Activated CD8-positive, alpha-beta memory T cell treated with anti-CD3 and anti-CD28 coated beads, Interleukin-2, amount 10 ng/mL, durations not matched to agents 7 days and 5 days (primary cell): ENCODE results near the gene DNAJC27. TPM values are rescaled to one million over a fixed set of nuclear protein-coding genes. Genes with fewer than 3 reads are reported as not detected.
A peak's percentile ranks its signal among the peaks of the same experiment; 100 is the strongest.

ENCODE experiments used
- ATAC-seq: fragments of 150-1000 bp; cut with Tn5 transposase; one replicate; pipeline ENCODE4 v1.10.0; 2021; ENCODE audit warnings: moderate library complexity
- CTCF ChIA-PET: fragments of 350-600 bp; sonication (Branson Sonifier 250); formaldehyde crosslinking; loops from one replicate; lab custom pipeline; 2021; ENCODE audit warnings: antibody characterized with exemption; lab: Charles Lee
- DNase-seq: peaks from one replicate; pipeline ENCODE4 v3.0.0-alpha.2; 2020
- H3K27ac Mint-ChIP-seq: one replicate; pipeline ENCODE4 v1.8.0; 2021; ENCODE audit warnings: mild to moderate bottlenecking, mixed read lengths
- H3K27me3 Mint-ChIP-seq: one replicate; pipeline ENCODE4 v1.8.0; 2021; ENCODE audit warnings: mixed read lengths
- H3K36me3 Mint-ChIP-seq: one replicate; pipeline ENCODE4 v1.8.0; 2021; ENCODE audit warnings: mild to moderate bottlenecking, mixed read lengths
- H3K4me1 Mint-ChIP-seq: one replicate; pipeline ENCODE4 v1.8.0; 2021; ENCODE audit warnings: mixed read lengths
- H3K4me3 Mint-ChIP-seq: one replicate; pipeline ENCODE4 v1.8.0; 2021; ENCODE audit warnings: mild to moderate bottlenecking, moderate library complexity, mixed read lengths
- H3K9me3 Mint-ChIP-seq: one replicate; pipeline ENCODE4 v1.8.0; 2022; ENCODE audit warnings: low read depth, mixed read lengths
- total RNA-seq, 2 experiments: library from RNA; stranded (reverse); gene quantifications; one replicate each; pipeline ENCODE4 v1.2.3, GENCODE V29; 2021

DNAJC27 gene
- total RNA-seq, 2 experiments from 2014 or later: 6.5 to 8.7 TPM

DNA sequence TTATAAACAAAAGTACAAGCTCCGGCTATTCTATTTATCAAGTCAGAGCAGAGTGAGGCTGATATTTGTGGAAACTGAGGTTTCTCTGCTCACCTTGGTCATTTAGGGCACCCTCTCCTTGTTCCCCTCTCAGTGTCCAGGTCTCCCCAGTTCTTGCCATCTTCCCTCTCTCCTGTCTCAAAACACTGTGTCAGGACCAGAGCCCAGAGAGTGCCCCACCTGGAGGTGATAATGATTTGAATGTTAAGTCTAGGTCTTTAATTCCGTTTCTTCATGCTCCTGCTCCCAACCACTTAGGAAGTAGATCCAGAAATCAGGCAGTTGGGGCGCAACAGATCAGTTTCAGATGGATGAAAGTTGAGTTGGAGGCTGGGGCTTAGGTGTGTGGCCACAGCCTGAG is 42.5 kb downstream of the DNAJC27 start:
- Mint-ChIP-seq H3K4me1 (peaks cover 10% of the 10 kb centered on the region), H3K36me3 (no peaks in the 10 kb centered on the region)
- CTCF ChIA-PET: interaction anchor here (1.3 kb wide), 1 partner anchor 15 kb away, joined by 3 read pairs; no protein-coding TSS in a partner anchor

DNA sequence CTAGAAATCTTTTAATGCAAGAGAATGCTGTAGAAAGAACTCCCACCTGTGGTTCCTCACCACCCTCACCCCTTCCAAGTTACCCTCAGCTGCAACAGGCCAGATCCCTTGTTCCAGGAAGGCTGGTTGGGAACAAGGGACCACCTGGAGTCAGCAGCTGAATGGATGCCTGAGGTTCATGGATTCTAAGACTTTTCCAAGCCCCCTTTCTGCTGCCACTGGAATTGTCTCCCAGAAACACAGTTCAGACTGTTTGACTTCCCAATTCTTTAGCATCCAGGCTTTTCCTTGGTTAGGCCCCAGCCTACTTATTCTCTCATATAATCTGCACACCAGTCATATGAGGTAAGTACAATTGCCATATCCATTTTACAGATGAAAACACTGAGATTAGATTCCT is 43.7 kb downstream of the DNAJC27 start:
- no peaks in the 10 kb centered on the region for H3K36me3 Mint-ChIP-seq
- no peak overlapping the region for H3K4me3 Mint-ChIP-seq
- DNase-seq (no peak), ATAC-seq (no peak)
- no peak overlapping the region for H3K27ac Mint-ChIP-seq
- H3K27me3 Mint-ChIP-seq: peaks cover 1% of the 10 kb centered on the region
- peaks cover 10% of the 10 kb centered on the region for H3K4me1 Mint-ChIP-seq
- CTCF ChIA-PET: interaction anchor here (1.3 kb wide), 1 partner anchor 16 kb away, joined by 3 read pairs; no protein-coding TSS in a partner anchor
- H3K9me3 Mint-ChIP-seq: no peaks in the 10 kb centered on the region

More for the DNA sequence above, 42.5 kb downstream of the DNAJC27 start:
- DNase-seq: no peak
- Mint-ChIP-seq H3K27me3 (peaks cover 3% of the 10 kb centered on the region), H3K27ac (no peak overlapping the region), H3K4me3 (no peak overlapping the region), H3K9me3 (no peaks in the 10 kb centered on the region)
- ATAC-seq: no peak

DNA sequence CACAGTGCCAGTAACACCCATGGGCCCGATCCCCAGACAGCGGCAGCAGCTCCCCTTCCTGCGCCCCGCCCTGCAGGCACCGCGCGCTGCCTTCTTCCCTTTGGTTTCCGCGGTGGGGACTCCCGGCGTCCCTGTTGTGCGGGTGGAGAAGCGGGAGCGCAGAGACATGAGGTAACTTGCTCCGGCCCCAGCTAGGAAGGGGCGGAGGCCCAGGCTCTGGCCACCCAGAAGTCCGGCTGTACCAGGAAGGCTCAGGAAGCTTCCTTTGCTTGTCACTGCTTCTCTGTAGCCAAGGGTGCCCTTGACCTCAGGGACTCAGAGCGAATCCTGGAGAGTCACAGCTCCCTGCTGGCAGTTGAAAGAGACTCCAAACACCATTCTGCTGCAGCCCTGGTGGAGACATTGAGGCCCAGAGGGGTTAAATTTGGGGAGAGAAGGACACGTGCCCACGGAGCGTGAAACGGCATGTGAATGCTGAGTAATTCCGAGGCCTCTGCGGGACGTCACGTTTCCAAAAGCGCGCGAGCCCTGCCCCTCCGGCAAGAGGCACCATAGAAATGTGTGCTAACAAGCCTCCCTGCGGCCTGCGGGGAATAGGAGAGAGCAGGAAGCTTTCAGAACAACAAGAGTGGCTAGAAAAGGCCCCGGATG is 45.0 kb downstream of the DNAJC27 start:
- no peaks in the 10 kb centered on the region for H3K9me3 Mint-ChIP-seq
- no peaks in the 10 kb centered on the region for H3K27me3 Mint-ChIP-seq
- H3K36me3 Mint-ChIP-seq: no peaks in the 10 kb centered on the region
- DNase-seq: peak; percentile 71
- CTCF ChIA-PET: no interaction called here
- H3K27ac Mint-ChIP-seq: peak overlapping the region; percentile 62
- H3K4me3 Mint-ChIP-seq: no peak overlapping the region
- ATAC-seq: peak; percentile 48
- H3K4me1 Mint-ChIP-seq: peaks cover 10% of the 10 kb centered on the region

DNA sequence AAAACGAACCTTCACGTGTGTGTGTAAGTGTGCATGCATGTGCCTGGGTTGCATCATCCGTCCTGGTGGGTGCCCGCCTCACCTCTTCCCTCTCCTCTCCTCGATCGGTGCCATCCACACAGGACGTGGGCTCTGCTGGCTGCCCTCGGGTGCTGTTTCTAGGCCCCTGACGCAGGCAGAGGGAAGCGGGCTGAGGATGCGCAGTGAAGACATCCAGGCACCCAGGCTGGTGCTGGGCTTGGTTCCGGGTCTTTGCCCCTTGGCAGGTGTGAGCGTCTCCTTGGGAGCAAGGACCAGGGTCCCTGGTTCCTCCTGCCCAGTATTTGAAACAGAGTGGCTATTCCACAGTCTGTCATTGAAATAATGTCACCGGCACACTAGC is 45.5 kb downstream of the DNAJC27 start:
- Mint-ChIP-seq H3K36me3 (no peaks in the 10 kb centered on the region), H3K4me1 (peaks cover 8% of the 10 kb centered on the region), H3K9me3 (no peaks in the 10 kb centered on the region), H3K27ac (no peak overlapping the region), H3K4me3 (no peak overlapping the region), H3K27me3 (no peaks in the 10 kb centered on the region)
- no peak for ATAC-seq
- DNase-seq: no peak
- CTCF ChIA-PET: no interaction called here

DNA sequence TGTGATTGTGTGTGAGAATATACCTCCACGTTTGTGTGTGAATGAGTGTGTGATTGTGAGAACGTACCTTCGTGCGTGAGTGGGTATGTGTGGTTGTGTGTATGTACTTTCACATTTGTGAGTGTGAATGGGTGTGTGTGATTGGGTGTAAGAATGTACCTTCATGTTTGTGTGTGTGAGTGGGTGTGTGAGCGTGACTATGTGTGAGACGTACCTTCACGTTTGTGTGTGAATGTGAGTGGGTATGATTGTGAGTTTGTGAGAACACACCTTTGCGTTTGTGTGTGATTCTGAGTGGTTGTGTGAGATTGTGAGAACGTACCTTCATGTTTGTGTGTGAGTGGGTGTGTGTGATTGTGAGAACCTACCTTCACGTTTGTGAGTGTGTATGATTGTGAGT is 45.9 kb downstream of the DNAJC27 start:
- ATAC-seq (no peak), DNase-seq (no peak)
- CTCF ChIA-PET: no interaction called here
- H3K4me1 Mint-ChIP-seq: peaks cover 8% of the 10 kb centered on the region
- H3K4me3 Mint-ChIP-seq: no peak overlapping the region
- no peak overlapping the region for H3K27ac Mint-ChIP-seq
- no peaks in the 10 kb centered on the region for H3K9me3 Mint-ChIP-seq
- H3K27me3 Mint-ChIP-seq: no peaks in the 10 kb centered on the region
- no peaks in the 10 kb centered on the region for H3K36me3 Mint-ChIP-seq

DNA sequence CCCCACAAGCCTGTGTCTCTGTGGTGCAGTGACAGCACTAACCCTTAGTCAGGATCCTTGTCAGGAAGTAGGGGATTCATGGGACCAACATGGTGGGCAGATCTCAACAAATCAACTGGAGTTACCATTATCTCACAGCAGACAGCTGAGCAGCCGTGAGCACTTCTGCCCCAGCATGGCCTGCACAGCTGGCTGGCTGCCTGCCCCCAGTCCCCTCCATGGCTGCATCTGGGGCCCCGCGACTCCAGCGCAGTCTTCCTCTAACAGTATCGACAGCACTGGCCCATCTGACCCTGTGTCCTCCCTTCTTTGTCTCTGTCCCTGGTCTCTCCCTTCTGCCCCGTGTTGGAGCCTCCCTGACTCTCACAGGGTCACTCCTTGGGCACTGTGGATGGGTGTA is 47.0 kb downstream of the DNAJC27 start:
- Mint-ChIP-seq H3K4me3 (no peak overlapping the region), H3K27ac (no peak overlapping the region), H3K36me3 (no peaks in the 10 kb centered on the region), H3K27me3 (no peaks in the 10 kb centered on the region), H3K4me1 (peaks cover 7% of the 10 kb centered on the region), H3K9me3 (no peaks in the 10 kb centered on the region)
- CTCF ChIA-PET: no interaction called here
- ATAC-seq: no peak
- no peak for DNase-seq

DNA sequence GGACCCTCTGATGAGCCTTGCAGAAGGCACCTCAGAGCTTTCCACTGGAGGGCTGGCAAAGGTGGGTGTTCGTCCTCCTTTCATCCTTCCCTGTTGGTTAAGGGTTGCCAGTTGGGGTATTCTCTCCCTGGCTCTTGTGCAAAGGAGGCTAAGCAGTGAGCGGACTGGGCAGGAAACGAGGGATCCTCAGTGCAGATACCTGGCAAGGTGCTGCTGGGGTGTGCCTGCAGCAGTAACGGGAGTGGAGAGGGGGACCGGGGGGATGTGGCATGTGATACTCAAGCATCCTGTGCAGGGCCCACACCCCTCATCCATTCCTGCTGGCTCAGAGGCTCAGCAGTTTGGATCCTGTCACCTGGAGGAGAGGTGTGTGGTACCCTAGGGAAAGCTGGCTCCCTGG is 47.5 kb downstream of the DNAJC27 start:
- Mint-ChIP-seq H3K4me3 (no peak overlapping the region), H3K27ac (no peak overlapping the region), H3K9me3 (no peaks in the 10 kb centered on the region), H3K27me3 (no peaks in the 10 kb centered on the region), H3K4me1 (peaks cover 7% of the 10 kb centered on the region), H3K36me3 (no peaks in the 10 kb centered on the region)
- DNase-seq (no peak), ATAC-seq (no peak)
- CTCF ChIA-PET: no interaction called here

DNA sequence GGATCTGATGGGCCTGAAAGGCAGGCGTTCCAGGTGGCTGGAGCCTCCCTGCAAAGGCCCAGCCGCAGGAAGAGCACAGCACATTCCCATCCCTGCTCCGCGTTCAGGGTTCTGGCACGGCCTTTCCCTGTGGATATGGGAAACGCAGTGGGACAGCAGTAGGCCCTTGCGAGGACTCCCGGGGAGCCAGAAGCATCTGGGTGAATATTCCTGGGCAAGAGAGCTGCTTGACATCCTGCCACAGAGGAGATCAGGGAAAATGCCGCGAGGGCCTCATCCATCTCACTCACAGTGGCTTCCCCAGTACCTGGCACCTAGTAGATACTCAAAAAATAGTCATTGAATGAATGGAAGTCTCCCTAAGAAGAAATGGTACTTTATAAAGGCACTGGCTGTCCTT is 48.6 kb downstream of the DNAJC27 start:
- H3K9me3 Mint-ChIP-seq: no peaks in the 10 kb centered on the region
- ATAC-seq: no peak
- H3K4me1 Mint-ChIP-seq: peaks cover 19% of the 10 kb centered on the region
- H3K27me3 Mint-ChIP-seq: no peaks in the 10 kb centered on the region
- peaks cover 8% of the 10 kb centered on the region for H3K36me3 Mint-ChIP-seq
- no peak overlapping the region for H3K27ac Mint-ChIP-seq
- CTCF ChIA-PET: no interaction called here
- DNase-seq: no peak
- no peak overlapping the region for H3K4me3 Mint-ChIP-seq

DNA sequence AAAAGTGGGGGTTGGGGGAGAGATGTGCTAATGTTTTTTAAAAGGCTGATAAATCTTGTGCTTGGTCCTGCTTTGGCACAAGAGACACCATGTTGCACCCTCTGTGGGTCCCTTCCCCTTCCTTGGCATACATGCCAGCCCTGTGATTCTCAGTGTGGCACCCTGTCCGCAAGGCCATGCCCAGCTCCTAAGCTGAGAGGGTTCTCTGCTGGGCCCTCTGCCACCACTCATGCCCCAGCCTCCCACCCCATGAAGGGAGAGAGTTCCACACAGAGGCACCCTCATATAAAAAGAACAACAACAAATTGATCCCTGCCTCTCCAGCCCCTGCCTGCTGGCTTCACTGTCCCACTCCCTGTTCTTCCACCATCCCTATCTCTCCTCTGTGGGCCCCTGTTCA is 49.2 kb downstream of the DNAJC27 start:
- Mint-ChIP-seq H3K4me3 (no peak overlapping the region), H3K36me3 (peaks cover 12% of the 10 kb centered on the region), H3K27ac (no peak overlapping the region), H3K9me3 (no peaks in the 10 kb centered on the region), H3K4me1 (peaks cover 24% of the 10 kb centered on the region), H3K27me3 (no peaks in the 10 kb centered on the region)
- ATAC-seq (no peak), DNase-seq (no peak)
- CTCF ChIA-PET: no interaction called here

DNA sequence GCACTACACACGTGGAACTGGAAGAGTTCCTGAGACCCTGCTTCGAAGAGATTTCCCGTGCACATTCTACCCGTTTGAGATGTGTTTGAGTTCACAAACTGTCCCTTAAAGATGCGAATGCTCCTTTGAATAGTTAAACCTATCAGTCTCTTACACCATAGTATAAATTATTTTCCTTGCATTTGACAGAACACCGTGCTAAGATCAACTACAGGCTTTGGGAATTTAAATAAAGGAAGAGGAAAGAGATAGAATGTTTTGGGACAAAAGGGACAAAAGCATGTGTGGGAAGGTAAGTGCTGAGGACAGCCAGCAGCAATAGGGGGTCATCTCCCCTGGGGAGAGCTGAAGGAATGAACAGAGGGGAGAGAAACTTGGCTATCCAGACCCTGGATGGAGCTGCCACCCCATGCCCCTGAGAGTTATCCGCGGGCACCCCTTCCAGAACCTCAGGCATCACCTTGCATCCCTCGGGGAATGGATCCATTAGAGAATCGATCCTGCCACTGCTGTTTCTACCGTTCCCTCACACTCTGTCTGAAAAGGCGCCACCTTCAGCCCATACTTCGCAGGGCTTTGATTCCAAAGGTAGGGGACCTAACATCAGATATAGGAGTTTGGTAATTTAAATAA is 50.8 kb downstream of the DNAJC27 start:
- Mint-ChIP-seq H3K27me3 (no peaks in the 10 kb centered on the region), H3K4me1 (peaks cover 40% of the 10 kb centered on the region)
- DNase-seq: peak; percentile 49

DNA sequence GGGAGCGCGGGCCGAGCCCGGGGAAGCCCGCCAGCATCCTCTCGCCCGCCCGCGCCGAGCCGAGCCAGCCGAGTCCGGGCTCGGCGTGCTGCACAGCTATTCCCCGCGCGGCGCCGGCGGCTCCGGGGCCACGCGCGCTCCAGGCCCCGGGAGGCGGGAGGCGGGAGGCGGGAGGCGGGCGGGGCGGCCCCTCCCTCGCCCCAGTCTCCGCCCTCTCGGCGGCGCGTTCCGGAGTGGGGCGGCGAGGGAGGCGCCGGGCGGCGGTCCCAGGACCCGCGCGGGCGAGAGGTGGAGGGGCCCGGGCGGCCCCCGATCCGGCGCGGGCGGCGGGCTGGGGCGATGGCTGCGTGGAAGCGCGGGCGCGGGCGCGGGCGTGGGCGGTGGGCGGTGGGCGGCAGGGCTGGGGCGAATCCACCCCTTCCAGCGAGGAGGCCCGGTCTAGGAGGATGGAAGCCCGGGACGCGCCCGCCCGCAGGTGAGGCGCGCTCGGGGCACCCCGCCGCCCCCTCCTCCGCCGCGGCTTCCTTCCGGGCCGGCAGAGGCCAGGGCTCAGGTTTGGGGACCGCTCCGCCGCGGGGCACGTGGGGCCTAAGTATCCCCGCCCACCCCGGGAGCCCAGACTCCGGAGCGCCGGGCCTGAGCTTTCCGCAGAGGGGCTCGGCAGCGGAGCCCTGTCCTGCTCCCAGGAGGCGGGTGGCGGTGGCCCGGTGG is 51.5 kb downstream of the DNAJC27 start, which contains the start of gene ADCY3:
ADCY3 (minus strand) TSS at position 140 of the 711 bp plus-strand sequence. CDS start 1,250 bp downstream, outside the sequence.
- CTCF ChIA-PET: interaction anchor here (1.1 to 1.4 kb wide), 2 partner anchors 92 to 510 kb away, joined by 3 to 5 read pairs; no protein-coding TSS in a partner anchor
- Mint-ChIP-seq H3K4me3 (peak within 1 kb of the TSS; percentile 90), H3K9me3 (no peaks in the 10 kb centered on the region), H3K27ac (peak within 1 kb of the TSS; percentile 72), H3K27me3 (no peaks in the 10 kb centered on the region), H3K36me3 (peaks cover 16% of the 10 kb centered on the region), H3K4me1 (peaks cover 40% of the 10 kb centered on the region)
- DNase-seq (peak; percentile 75), ATAC-seq (peak; percentile 76)

More for the DNA sequence above, 50.8 kb downstream of the DNAJC27 start:
- peaks cover 16% of the 10 kb centered on the region for H3K36me3 Mint-ChIP-seq
- H3K27ac Mint-ChIP-seq: peak overlapping the region; percentile 39
- no peaks in the 10 kb centered on the region for H3K9me3 Mint-ChIP-seq
- H3K4me3 Mint-ChIP-seq: peak overlapping the region; percentile 72
- no peak for ATAC-seq
- CTCF ChIA-PET: interaction anchor here (1.4 kb wide), 1 partner anchor 93 kb away, joined by 5 read pairs; no protein-coding TSS in a partner anchor

DNA sequence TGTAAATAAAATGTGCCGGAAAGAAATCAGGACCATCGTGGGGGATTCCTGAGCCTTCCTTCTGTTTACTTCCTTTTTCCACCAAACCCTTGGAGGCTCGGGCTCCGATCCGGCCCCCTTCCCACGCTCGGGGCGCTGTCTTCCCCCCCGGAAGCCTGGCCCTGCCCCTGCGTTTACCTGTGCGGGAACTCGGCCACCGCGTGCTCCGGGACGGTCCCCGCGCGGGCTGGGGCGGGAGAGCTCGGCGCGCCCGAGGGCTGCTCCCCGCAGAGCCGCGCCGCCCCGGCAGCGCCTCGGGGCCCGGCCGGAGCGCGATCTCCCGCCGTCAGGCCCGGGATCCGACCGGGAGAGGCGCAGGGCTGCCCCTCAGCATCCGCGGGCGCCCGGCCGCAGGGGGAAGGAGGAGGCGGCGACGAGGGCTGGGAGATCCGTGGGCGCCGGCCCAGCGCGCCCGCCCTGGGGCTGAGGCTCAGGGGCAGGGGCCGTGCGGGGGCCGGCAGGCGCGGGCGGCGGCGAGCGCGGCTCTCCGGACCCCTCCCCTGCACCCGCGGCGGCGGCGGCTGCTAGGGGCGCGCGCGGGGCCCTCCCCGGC is 52.2 kb downstream of the DNAJC27 start:
- H3K27me3 Mint-ChIP-seq: no peaks in the 10 kb centered on the region
- H3K27ac Mint-ChIP-seq: peak overlapping the region; percentile 72
- H3K4me3 Mint-ChIP-seq: peak overlapping the region; percentile 90

DNA sequence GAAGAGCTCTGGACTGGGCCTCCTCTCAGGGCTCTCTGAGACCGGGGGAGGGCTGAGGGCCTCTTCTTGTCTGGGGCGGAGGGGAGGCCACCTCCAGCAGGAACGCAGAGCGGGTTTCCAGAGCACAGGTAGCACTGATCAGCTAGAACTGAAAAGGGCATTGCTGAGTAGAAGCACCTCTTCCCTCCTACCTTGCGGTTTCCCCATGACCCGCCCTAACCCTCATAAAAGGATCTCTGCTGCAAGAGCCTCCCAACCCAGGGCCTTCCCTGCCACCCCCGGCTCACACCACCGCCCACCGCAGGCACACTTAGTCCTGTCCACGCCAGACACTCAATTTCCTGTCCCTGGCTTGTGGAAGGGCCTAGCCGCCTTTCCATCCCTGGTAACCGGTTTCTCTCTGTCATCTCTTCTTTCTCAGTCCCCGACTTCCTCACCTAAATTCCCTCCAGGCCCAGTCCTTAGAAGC is 52.7 kb downstream of the DNAJC27 start:
- Mint-ChIP-seq H3K9me3 (no peaks in the 10 kb centered on the region), H3K36me3 (peaks cover 21% of the 10 kb centered on the region), H3K27ac (peak overlapping the region; percentile 72), H3K4me3 (peak overlapping the region; percentile 90), H3K27me3 (no peaks in the 10 kb centered on the region), H3K4me1 (peaks cover 49% of the 10 kb centered on the region)
- CTCF ChIA-PET: interaction anchor here (1.1 kb wide), 1 partner anchor 509 kb away, joined by 3 read pairs; no protein-coding TSS in a partner anchor
- ATAC-seq (peak; percentile 32), DNase-seq (peak; percentile 82)

More for the DNA sequence above, 52.2 kb downstream of the DNAJC27 start:
- CTCF ChIA-PET: interaction anchor here (1.1 kb wide), 1 partner anchor 509 kb away, joined by 3 read pairs; no protein-coding TSS in a partner anchor
- H3K36me3 Mint-ChIP-seq: peaks cover 21% of the 10 kb centered on the region
- no peaks in the 10 kb centered on the region for H3K9me3 Mint-ChIP-seq
- ATAC-seq (peak; percentile 33), DNase-seq (no peak)
- H3K4me1 Mint-ChIP-seq: peaks cover 46% of the 10 kb centered on the region
